Peyer's patch (tissue), 4 donors: ENCODE results near the gene SORCS1. TPM values are rescaled to one million over a fixed set of nuclear protein-coding genes. Genes with fewer than 3 reads are reported as not detected.

ENCODE experiments used
- DNase-seq, 3 donors: peaks; one replicate each; pipeline ENCODE4 v3.0.0-alpha.2; 2017 to 2019
- H3K27ac ChIP-seq, 4 donors: fragments of 200-600 bp; sonication (generic); one replicate each; pipeline ENCODE4 v1.5.1; 2016 to 2019
- H3K27me3 ChIP-seq, 2 donors: fragments of 200-600 bp; sonication (generic); one replicate each; pipeline ENCODE4 v1.5.1; 2019
- H3K36me3 ChIP-seq, 3 donors: fragments of 200-600 bp; sonication (generic); one replicate each; pipeline ENCODE4 v1.5.1; 2016 to 2019
- H3K4me1 ChIP-seq, 4 donors: fragments of 200-600 bp; sonication (generic); one replicate each; pipeline ENCODE4 v1.5.1; 2016 to 2019
- H3K4me3 ChIP-seq, 4 donors: fragments of 200-600 bp; sonication (generic); 1 replicate in 3 of 4; 2 replicates in 1 of 4; pipeline ENCODE4 v1.5.1; 2016 to 2019; ENCODE audit warnings: mild to moderate bottlenecking in 1 of 4
- H3K9me3 ChIP-seq, 4 donors: fragments of 200-600 bp; sonication (generic); one replicate each; pipeline ENCODE4 v1.5.1; 2016 to 2019; ENCODE audit warnings: mild to moderate bottlenecking in 1 of 4
- POLR2A ChIP-seq, 2 donors: fragments of 450-650 bp; IDR thresholded peaks; one replicate each; pipeline ENCODE4 v1.5.1; 2017; ENCODE audit warnings: antibody characterized with exemption in 2 of 2, mild to moderate bottlenecking in 2 of 2, moderate library complexity in 2 of 2
- total RNA-seq, 4 donors: library from RNA; depleted of rRNA; stranded (reverse); fragments of >200 nt; gene quantifications; one replicate each; pipeline ENCODE4 v1.1.0, GENCODE V29; 2016
- TF ChIP-seq, protein P1 (sequence below), 6 experiments: fragments of 450-650 bp in 4 of 6; fragments of 200-600 bp in 2 of 6; sonication (generic) in 1 of 6; IDR thresholded peaks; one replicate each; pipeline ENCODE4 v1.5.1; 2017 to 2019; ENCODE audit warnings: antibody characterized with exemption in 6 of 6, mild to moderate bottlenecking in 3 of 6, moderate library complexity in 1 of 6

The SORCS1 gene
- total RNA-seq, 4 donors from 2014 or later = 0.53 to 5.9 (median 2.4) TPM

DNA sequence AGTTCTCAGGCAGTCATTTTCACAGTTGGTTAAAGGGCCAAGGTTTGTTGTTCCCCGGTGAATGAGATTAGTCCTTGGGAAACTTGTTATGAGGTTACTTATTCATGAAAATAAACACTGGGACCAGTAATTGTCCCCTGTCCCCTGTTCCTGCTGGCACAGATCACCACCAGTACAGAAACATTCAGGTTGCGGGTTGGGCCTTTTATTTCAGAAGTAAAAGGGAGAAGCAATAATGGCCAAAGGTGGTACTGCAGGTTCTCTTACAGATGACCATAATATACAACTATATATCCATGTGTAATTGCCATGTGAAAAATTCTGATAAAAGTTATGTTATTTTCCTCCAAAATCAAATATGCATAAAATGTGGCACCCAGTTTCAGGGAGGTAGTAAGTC is 442.0 kb downstream of the SORCS1 start:
- no peak for DNase-seq

DNA sequence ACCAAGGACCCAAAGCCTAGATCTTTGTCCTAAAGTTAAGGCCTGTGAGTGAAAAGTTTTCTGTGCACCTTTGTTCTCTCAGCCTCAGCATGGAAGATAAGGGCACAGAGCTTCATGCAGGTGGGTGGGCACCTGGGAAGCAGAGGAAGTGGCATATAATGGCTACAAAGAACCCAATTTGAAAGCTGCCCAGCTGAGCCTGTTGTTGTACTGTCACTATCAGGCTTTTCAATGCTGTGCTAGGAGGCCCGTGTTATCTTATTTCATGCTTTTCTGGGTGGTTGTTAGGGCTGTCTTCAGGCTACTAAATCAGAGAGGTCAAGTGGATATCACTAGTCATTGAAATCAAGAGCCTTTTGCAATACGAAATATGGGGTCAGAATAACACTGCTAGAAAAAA is 443.8 kb downstream of the SORCS1 start:
- Histone ChIP-seq H3K36me3 (no peaks in the 10 kb centered on the region), H3K4me1 (peaks cover 0 to 4% (median 0%) of the 10 kb centered on the region in 4 donors), H3K4me3 (no peak overlapping the region), H3K9me3 (no peaks in the 10 kb centered on the region), H3K27ac (no peak overlapping the region), H3K27me3 (no peaks in the 10 kb centered on the region)
- TF ChIP-seq, protein P1, sequence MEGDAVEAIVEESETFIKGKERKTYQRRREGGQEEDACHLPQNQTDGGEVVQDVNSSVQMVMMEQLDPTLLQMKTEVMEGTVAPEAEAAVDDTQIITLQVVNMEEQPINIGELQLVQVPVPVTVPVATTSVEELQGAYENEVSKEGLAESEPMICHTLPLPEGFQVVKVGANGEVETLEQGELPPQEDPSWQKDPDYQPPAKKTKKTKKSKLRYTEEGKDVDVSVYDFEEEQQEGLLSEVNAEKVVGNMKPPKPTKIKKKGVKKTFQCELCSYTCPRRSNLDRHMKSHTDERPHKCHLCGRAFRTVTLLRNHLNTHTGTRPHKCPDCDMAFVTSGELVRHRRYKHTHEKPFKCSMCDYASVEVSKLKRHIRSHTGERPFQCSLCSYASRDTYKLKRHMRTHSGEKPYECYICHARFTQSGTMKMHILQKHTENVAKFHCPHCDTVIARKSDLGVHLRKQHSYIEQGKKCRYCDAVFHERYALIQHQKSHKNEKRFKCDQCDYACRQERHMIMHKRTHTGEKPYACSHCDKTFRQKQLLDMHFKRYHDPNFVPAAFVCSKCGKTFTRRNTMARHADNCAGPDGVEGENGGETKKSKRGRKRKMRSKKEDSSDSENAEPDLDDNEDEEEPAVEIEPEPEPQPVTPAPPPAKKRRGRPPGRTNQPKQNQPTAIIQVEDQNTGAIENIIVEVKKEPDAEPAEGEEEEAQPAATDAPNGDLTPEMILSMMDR (IDR thresholded peaks at IDR 0.05) = no peak
- DNase-seq = no peak

More for the DNA sequence above, 442.0 kb downstream of the SORCS1 start:
- Histone ChIP-seq H3K36me3 (no peaks in the 10 kb centered on the region), H3K4me1 (no peaks in the 10 kb centered on the region), H3K27me3 (no peaks in the 10 kb centered on the region), H3K27ac (no peak overlapping the region), H3K4me3 (no peak overlapping the region), H3K9me3 (no peaks in the 10 kb centered on the region)
- TF ChIP-seq POLR2A (IDR thresholded peaks at IDR 0.05) = no peak
- TF ChIP-seq, protein P1 (IDR thresholded peaks at IDR 0.05) = no peak

DNA sequence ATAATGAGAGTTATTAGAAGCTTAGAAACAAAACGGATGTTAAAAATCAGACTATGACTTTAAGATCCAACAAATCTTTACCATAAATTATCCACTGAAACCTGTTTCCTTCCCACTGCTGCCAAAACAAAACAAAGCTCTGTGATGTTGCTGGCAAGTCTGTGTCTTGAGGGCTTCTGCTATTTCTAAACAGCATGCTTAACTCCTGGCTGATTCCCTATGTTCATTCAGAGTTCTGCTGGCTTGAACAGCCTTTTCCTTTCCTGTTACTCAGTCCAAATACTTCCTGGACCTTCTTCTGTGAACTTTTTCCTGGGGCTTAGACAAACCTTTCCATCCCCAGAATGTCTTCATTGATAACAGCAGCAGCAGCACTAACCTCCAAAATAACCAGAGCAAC is 448.1 kb downstream of the SORCS1 start:
- Histone ChIP-seq H3K36me3 (no peaks in the 10 kb centered on the region), H3K9me3 (no peaks in the 10 kb centered on the region), H3K27ac (no peak overlapping the region), H3K27me3 (no peaks in the 10 kb centered on the region), H3K4me3 (no peak overlapping the region), H3K4me1 (peaks cover 0 to 4% (median 0%) of the 10 kb centered on the region in 4 donors)
- no peak for DNase-seq
- TF ChIP-seq, protein P1 (IDR thresholded peaks at IDR 0.05) = no peak
- TF ChIP-seq POLR2A (IDR thresholded peaks at IDR 0.05) = no peak

DNA sequence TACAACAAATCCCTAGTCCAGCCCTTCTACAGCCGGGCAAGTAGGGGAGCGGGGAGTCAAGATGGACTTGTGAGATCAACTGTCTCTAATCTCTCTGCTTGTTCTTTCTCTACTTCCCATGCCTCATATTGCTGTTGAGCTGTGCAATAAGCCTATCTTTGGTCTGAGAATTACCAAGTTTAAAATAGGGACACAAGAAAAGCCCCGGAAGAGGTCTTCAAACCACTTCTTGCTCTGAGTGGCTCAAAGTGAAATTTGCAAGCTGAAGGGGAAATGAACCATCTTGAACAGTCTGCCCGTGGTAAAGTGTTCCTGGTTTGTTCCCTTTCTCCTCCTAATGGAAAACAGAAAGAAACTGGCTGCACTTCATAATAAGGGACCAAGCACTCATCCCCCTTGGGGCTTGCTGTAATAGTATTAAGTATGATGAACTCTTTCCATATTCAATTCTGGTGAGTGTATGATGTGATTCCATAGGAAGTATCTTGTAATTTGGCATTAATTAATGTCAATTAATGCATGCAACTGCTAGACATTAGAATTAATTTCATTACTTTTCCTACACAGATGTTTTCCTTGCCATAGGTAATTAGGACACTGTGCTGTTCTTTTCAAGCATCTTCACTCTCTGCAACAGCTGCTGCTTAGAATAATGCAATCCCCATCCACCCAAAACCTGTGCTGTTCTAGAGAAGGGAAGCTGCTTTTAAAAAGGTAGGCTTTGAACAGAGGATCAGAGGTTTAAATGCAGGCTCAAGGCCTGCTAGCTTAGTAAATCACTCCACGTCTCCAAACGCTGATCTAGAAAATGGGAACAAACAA is 449.6 kb downstream of the SORCS1 start:
- Histone ChIP-seq H3K27me3 (no peaks in the 10 kb centered on the region), H3K4me1 (peaks cover 0 to 4% (median 0%) of the 10 kb centered on the region in 4 donors), H3K4me3 (no peak overlapping the region), H3K36me3 (no peaks in the 10 kb centered on the region), H3K9me3 (no peaks in the 10 kb centered on the region), H3K27ac (no peak overlapping the region)
- DNase-seq = no peak
- TF ChIP-seq, protein P1 (IDR thresholded peaks at IDR 0.05) = no peak
- no peak for TF ChIP-seq POLR2A (IDR thresholded peaks at IDR 0.05)

DNA sequence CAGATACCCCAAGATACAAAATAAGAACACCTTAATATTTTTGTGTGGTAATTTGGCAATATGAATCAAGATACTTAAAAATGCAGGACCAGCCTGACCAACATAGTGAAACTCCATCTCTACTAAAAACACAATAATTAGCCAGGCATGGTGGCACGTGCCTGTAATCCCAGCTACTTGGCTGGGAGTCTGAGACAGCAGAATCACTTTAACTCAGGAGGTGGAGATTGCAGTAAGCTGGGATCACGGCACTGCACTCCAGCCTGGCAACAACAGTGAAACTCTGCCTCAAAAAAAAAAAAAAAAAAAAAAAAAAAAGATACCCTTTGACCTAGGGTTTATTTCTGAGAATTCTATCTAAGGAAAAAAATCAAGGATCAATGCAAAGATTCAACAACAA is 450.7 kb downstream of the SORCS1 start:
- H3K4me3 ChIP-seq = no peak overlapping the region
- H3K4me1 ChIP-seq = peaks cover 0 to 4% (median 0%) of the 10 kb centered on the region in 4 donors
- no peaks in the 10 kb centered on the region for H3K36me3 ChIP-seq
- no peaks in the 10 kb centered on the region for H3K9me3 ChIP-seq
- no peak for DNase-seq
- TF ChIP-seq POLR2A (IDR thresholded peaks at IDR 0.05) = no peak
- TF ChIP-seq, protein P1 (IDR thresholded peaks at IDR 0.05) = no peak
- no peaks in the 10 kb centered on the region for H3K27me3 ChIP-seq
- H3K27ac ChIP-seq = no peak overlapping the region
